ENCODE measurements around the gene SRSF4.
A peak's percentile ranks its signal among the peaks of the same experiment; 100 is the strongest.

Gene SRSF4

DNA sequence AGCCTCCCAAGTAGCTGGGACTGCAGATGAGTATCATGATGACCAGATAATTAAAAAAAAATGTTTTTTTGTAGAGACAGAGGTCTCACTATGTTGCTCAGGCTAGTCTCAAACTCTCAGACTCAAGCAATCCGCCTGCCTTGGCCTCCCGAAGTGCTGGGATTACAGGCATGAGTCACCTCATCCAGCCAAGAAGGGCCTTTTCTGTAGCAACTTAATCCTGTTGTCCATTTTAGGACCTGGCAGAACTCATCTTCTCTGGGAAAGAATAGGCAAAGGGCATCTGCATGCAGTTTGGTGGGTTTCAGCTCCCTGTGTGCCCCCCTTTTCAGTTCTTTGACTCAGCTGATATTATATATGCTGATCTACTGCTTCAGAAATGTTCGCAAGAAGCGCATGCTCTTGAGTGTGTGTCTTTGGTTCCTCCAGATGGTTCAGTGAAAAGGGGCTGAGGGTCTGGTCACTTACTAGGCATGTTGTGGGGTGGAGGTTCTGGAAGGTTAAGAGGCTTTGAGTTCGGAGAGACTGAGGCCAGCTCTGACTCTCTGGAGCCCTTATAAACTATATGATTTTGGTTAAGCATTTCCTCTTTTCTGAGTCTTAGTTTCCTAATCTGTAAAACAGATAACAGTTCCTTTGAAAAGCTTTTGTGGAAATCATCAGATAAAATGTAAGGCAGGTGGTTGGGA, 19.4 kb upstream of the SRSF4 start:
- DNase-seq = no peak

GRCh38 chr1:29197993-29198392, 16.3 kb upstream of the SRSF4 start:
- DNase-seq = no peak

GRCh38 chr1:29197590-29197924, 15.9 kb upstream of the SRSF4 start:
- DNase-seq = no peak

DNA sequence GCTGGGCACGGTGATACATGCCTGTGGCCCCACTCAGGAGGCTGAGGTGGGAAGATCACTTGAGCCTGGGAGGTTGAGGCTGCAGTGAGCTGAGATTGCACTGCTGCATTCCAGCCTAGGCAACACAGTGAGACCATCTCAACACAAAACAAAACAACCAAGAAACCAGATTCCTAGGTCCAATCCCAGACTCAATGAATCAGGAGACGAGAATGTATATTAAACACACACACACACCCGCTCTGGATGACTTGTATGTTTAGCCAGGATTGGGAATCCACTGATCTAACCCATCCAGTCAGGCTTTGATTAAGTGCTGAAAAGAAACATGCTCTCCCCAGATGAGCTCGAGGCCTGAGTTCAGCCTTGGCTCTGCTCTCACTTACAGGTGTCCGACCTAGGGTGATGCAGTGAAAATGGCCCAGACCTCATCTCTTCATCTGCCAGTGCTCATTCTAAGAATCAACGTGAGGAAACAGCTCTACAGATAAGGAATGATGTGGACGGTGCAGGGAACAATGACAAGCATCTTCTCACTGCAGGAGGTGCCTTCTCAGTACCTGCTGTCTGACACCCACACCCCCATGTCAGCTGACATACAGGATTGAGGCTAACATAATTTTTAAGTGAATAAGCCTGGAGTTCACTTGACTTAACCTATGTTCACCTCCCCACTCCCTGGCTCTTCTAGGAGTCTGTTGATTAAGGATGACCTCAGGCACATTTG, 15.3 kb upstream of the SRSF4 start:
- no peak for DNase-seq

GRCh38 chr1:29195881-29196291, 14.2 kb upstream of the SRSF4 start:
- no peak for DNase-seq

DNA sequence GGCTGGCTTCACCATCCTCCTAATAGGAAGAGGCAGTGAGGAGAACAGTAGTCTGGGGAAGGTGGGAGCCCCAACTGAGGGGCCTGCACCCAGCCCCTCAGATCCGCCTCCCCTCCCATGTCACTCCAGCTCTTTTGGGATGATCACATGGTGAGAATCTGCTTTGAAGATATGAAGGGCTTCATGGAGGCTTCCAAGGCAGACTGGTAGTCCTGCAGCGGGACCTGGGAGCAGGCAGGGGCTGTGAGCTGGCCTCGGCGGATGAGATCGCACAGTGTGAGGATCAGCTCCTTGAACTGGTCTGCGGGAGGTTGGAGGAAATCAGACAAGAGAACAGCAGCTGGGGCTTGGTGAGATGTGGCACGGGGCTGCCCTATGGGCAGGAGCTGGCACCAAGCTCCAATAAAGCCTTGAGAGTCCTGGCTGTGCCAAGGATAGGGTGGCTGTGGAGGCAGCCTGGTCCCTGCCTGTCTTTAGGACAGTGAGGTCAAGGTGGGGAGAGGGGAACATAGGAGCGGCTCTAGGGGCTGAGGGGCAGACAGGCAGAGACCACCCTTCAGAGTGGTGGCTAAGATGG, 12.3 kb upstream of the SRSF4 start:
- DNase-seq = no peak

DNA sequence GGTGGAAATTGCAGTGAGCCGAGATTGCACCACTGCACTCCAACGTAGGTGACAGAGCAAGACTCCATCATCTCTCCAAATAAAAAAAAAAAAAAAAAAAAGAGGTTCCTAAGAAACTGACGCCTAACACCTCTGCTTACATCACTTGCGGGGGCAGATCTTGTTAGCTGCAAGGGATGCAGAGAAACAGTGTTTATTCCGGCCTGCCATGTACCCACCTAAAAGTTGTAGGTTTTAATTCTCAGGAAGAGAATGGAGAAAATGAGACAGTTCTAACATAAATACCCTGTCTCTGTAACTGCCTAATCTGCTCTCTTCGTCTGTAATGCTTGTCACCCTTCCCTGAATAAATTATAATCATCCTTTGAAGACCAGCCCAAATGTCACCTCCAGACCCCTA, 9.0 kb upstream of the SRSF4 start:
- DNase-seq = no peak

DNA sequence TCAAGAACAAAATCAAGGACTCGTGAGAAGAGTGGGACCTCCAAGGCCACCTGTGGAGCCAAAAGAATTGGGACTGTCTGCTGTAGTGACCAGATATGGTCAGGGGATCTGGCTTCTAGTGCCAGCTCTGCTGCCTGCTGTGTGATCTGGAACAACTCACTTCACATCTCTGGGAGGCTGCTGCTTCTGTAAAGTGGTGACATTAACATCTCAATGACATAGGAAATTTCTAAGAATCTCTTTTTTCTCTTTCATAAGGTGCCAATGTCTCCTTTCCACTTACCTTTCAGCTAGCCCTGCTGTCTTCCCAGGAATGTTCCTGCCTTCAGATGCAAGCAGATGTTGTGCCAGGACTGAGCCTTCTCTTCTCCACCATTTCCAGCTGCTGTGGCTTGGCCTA, 5.0 kb upstream of the SRSF4 start:
- DNase-seq = no peak

GRCh38 chr1:29186252-29186651, 4.6 kb upstream of the SRSF4 start:
- DNase-seq = no peak

DNA sequence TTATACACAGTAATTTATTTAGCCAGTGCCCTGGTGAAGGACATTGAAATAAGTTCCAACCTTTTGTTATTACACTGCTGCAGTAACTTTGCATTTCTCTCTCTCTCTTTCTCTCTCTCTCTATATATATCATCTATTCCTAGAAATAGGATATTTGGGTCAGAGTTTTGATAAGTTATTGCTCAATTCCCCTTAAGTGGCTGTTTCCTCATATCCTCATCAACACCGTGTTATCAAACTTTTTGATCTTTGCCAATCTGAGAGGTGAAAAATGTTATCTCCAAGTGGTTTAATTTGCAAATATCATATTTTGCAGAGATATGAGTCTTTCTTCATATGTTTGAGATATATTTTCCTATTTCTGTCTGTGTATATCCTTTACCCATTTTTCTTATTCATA, 1.6 kb upstream of the SRSF4 start:
- DNase-seq = no peak

DNA sequence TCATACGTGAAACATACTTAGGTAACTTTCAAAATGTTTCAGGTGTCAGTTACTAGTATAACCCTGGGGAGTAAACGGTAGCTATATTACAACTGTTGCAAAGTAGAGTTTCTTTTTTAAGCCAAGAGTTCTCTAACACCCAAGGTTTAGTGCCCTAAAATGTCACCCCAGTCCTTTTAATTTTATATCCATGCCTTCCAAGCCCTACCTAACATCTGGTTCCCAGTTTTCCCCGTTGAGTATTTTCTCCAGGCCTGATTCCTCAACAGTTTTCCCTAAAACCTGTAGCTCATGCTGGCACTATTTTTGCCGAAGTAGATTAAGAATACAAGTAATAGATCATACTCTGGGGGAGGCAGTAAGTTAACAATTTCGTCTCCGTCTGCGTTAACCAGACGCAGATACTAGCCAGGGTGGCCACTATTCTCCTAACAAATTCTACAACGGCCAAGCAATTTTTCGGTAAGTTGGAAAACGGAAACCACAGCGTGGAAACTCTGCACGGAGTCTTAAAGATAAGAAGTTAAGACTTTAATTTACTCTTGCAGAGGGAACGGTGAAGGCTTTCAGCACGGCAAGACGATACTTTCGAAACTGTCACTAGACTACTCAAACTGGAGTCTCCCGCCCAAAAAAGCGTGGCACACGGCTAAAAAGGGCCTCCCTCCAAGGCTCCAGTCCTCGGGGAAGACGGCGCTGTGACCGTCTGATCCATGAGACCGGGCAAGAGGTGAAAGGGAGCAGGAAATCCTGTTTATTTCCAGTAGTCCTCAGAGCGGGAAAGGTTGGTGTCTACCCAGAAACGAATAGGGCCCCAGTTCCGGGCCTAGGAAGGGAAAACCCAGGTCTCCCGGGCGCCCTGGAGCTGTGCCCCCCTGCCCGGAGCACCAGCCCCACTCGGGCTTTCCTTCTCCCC, 945 bp downstream of the SRSF4 start:
- no peak for DNase-seq

DNA sequence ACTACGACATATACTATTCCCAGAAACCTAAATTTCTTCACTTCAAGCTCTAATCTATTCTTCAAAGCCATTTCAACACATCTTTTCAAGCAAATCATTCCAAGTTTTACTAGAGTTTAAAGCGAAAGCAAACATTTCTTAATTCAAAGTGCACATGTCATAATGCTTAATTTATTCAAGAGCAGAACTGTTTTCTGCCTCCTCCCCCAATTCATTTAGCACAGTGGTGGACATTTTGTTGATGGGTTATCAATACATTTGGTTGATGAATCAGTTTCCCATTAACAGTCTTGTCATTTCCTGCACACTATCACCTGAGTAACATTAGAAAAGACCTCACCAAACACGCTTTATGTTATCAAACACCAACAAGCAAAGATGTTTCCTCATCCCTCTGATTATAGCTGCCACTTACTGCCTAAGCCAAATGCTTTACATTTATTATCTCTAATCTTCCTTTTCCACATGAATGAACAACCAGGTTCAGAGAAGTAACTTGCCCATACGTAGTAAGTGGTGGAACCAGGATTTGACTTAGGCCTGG, 2.0 kb downstream of the SRSF4 start:
- DNase-seq = peak; percentile 22 to 56 (median 26)

GRCh38 chr1:29177022-29177705, 4.5 kb downstream of the SRSF4 start:
- DNase-seq = no peak

GRCh38 chr1:29176576-29176975, 5.1 kb downstream of the SRSF4 start:
- DNase-seq = no peak

DNA sequence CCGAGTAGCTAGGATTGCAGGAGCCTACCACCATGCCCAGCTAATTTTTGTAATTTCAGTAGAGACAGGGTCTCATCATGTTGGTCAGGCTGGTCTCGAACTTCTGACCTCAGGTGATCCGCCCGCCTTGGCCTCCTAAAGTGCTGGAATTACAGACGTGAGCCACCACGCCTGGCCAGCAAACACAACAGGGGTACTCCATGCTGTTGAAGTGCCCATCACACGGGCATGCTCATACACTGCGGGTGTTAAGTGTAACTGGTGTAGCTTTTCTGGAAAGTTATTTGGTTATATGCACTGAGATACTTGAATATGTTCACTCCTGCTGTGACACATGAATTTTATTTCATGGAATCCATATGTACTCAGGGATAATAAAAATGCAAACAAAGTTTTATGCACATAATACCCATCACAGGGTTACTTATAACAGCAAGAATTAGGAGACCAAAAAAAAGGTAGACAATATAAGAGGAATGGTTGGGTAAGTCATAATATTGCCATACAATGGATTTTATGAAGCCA, 9.2 kb downstream of the SRSF4 start:
- no peak for DNase-seq

DNA sequence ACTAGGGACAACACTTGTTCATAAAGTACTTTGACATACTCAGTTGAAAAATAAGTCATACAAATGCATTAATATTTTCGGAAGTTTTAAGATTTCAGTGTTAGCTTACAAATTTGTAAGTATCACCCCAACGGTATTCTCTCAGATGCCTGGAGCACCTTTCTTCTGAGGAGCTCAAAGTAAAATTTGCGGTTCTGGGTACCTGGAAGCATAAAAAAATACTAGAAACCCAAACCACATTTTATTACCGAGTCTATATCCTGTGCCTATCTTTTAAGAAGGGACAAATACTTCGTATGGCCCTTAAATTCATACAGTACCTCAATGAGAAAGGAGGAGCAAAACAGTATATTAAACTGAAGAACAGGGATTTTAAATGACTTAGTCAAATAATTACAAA, 10.2 kb downstream of the SRSF4 start:
- no peak for DNase-seq

- no peak for DNase-seq
Measured at GRCh38 chr1:29171089-29171488, 10.6 kb downstream of the SRSF4 start.

GRCh38 chr1:29169976-29170375, 11.7 kb downstream of the SRSF4 start:
- DNase-seq = peak; percentile 14 to 63 (median 36)

DNA sequence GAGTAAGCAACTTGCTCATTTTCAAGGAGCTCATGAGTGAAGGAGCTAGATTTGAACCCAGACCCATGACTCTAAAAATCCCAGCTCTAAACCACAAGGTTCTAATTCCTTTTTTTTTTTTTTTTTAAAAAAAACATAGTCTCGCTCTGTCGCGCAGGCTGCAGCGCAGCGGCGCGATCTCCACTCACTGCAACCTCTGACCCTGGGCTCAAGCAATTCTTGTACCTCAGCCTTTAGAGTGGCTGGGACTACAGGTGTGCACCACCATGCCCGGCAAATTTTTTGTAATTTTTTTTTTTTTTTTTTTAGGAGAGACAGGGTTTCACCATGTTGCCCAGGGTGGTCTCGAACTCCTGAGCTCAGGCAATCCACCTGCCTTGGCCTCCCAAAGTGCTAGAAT, 13.8 kb downstream of the SRSF4 start:
- no peak for DNase-seq

DNA sequence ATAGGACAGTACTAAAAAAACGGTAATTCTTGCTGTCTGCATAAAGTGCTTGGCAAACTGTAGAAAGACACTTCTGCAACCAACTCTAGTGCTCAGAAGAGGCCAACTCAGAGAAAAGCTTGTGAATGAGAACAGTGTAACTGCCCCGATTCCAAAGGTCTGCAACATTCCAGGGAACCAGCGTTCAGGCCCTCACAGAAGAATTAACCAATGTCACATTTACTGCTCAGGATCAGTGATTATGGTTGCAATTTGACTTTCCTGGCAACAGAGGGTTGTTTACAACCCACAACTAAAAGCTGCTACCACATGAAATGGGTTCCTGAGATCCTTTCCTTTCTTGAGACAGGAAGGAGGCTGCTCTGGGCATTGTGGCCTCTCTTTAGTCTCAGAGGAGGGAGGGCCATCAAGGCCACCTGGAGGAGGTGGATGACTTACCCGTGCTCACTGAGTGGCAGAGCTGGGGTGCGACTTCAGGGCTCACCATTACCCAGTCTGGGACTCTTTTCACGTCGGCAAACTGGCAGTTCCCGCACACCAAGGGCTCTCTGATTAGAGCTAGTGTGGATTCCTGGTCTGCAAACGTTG, 15.3 kb downstream of the SRSF4 start:
- no peak for DNase-seq

DNA sequence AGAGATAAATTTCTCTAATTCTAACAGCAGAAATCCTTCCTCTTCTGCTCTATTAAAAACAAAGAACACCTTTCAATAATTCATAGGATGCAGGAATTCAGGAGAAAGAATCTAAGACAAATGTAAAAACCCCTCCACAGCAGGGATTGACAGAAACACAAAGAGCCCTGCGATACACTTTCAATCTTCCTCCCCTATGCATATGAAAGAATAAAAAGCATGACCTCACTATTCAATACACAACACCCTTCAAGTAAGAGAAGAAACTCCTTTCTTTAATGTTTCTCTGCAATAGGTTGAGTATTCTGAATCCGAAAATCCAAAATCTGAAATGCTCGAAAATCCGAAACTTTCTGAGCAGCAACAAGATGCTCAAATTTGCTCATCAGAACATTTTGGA, 17.1 kb downstream of the SRSF4 start:
- DNase-seq = no peak
